Measurements from ENCODE around the gene CSNK1G3. TPM values are rescaled to one million over a fixed set of nuclear protein-coding genes. Genes with fewer than 3 reads are reported as not detected.
A peak's percentile ranks its signal among the peaks of the same experiment; 100 is the strongest.

CSNK1G3 gene
- total RNA-seq, 2 donors from 2014 or later, result 22.4 to 22.6 TPM

- ATAC-seq, result no peak
- 78 to 80% methylated on average over 8 of the region's 8 CpGs for WGBS, 2 donors
- intact Hi-C loops (cut with DNase I), result no loop called here
These were observed 26.9 kb downstream of the CSNK1G3 start for GRCh38 chr5:123538670-123539459.

GRCh38 chr5:123540534-123540933 lies 28.6 kb downstream of the CSNK1G3 start:
- TF ChIP-seq POLR2A (IDR thresholded peaks at IDR 0.05) (no peak), CTCF (IDR thresholded peaks at IDR 0.05) (no peak)
- intact Hi-C loops (cut with DNase I), result no loop called here
- Histone ChIP-seq H3K27me3 (no peaks in the 10 kb centered on the region), H3K27ac (no peak overlapping the region), H3K36me3 (replicated peaks in 1 of 2; ENCODE audit: insufficient read depth in 1 of 2, low read depth in 2 of 2) (no peaks in the 10 kb centered on the region), H3K9me3 (no peaks in the 10 kb centered on the region), H3K4me1 (peaks cover 4% of the 10 kb centered on the region), H3K4me3 (no peak overlapping the region)
- DNase-seq, result no peak
- 94 to 96% methylated on average over 7 of the region's 7 CpGs for WGBS, 2 donors
- ATAC-seq, result no peak

More at GRCh38 chr5:123538670-123539459, 26.9 kb downstream of the CSNK1G3 start:
- H3K4me1 ChIP-seq, result peaks cover 4% of the 10 kb centered on the region
- DNase-seq, result peak in 1 of 4 donors; percentile 5
- no peaks in the 10 kb centered on the region for H3K9me3 ChIP-seq
- H3K27ac ChIP-seq, result no peak overlapping the region
- H3K36me3 ChIP-seq (replicated peaks in 1 of 2; ENCODE audit: insufficient read depth in 1 of 2, low read depth in 2 of 2), result no peaks in the 10 kb centered on the region
- H3K27me3 ChIP-seq, result no peaks in the 10 kb centered on the region
- TF ChIP-seq POLR2A (IDR thresholded peaks at IDR 0.05), result no peak
- TF ChIP-seq CTCF (IDR thresholded peaks at IDR 0.05), result no peak
- no peak overlapping the region for H3K4me3 ChIP-seq

- no peak for TF ChIP-seq POLR2A (IDR thresholded peaks at IDR 0.05)
- no peak for TF ChIP-seq CTCF (IDR thresholded peaks at IDR 0.05)
- intact Hi-C loops (cut with DNase I), result no loop called here
- no peaks in the 10 kb centered on the region for H3K9me3 ChIP-seq
- ATAC-seq, result no peak
- no peaks in the 10 kb centered on the region for H3K27me3 ChIP-seq
- H3K27ac ChIP-seq, result no peak overlapping the region
- no peak for DNase-seq
- no peaks in the 10 kb centered on the region for H3K36me3 ChIP-seq (replicated peaks in 1 of 2; ENCODE audit: insufficient read depth in 1 of 2, low read depth in 2 of 2)
- peaks cover 4% of the 10 kb centered on the region for H3K4me1 ChIP-seq
- H3K4me3 ChIP-seq, result no peak overlapping the region
- 86 to 92% methylated on average over 3 of the region's 3 CpGs for WGBS, 2 donors
These were observed 31.5 kb downstream of the CSNK1G3 start for GRCh38 chr5:123543438-123543837.

- WGBS, 2 donors, result 70 to 77% methylated on average over 7 of the region's 7 CpGs
- Histone ChIP-seq H3K27ac (no peak overlapping the region), H3K4me1 (no peaks in the 10 kb centered on the region), H3K9me3 (no peaks in the 10 kb centered on the region), H3K4me3 (no peak overlapping the region), H3K36me3 (replicated peaks in 1 of 2; ENCODE audit: insufficient read depth in 1 of 2, low read depth in 2 of 2) (no peaks in the 10 kb centered on the region), H3K27me3 (no peaks in the 10 kb centered on the region)
- TF ChIP-seq POLR2A (IDR thresholded peaks at IDR 0.05) (no peak), CTCF (IDR thresholded peaks at IDR 0.05) (peak in 5 of 7 experiments; percentile 14 to 35 (median 25))
- ATAC-seq (no peak), DNase-seq (peak in 2 of 4 donors; percentile 7 to 22)
- intact Hi-C loops (cut with DNase I), result no loop called here
These were observed 33.5 kb downstream of the CSNK1G3 start for GRCh38 chr5:123545506-123545905.

GRCh38 chr5:123546657-123547056 lies 34.7 kb downstream of the CSNK1G3 start:
- TF ChIP-seq CTCF (IDR thresholded peaks at IDR 0.05) (no peak), POLR2A (IDR thresholded peaks at IDR 0.05) (no peak)
- Histone ChIP-seq H3K9me3 (no peaks in the 10 kb centered on the region), H3K27me3 (no peaks in the 10 kb centered on the region), H3K4me1 (no peaks in the 10 kb centered on the region), H3K4me3 (no peak overlapping the region), H3K27ac (no peak overlapping the region), H3K36me3 (replicated peaks in 1 of 2; ENCODE audit: insufficient read depth in 1 of 2, low read depth in 2 of 2) (no peaks in the 10 kb centered on the region)
- no peak for DNase-seq
- WGBS, 2 donors, result 83 to 87% methylated on average over 1 of the region's 1 CpG
- no peak for ATAC-seq
- intact Hi-C loops (cut with DNase I), result no loop called here
